DND-41 (cell line): ENCODE measurements around the gene MACO1.
"Not testable (repeated sequence)": the region's sequence is repeated elsewhere in the genome, so short reads cannot be mapped to it uniquely, and the experiment has no call there.

Source experiments
- CTCF ChIP-seq: IDR thresholded peaks from 2 replicates; pipeline ENCODE4 v1.5.1; 2012; ENCODE audit warnings: borderline replicate concordance, low read length, moderate library complexity, mild to moderate bottlenecking; ENCODE audit not compliant: poor library complexity, severe bottlenecking; ENCODE audit errors: extremely low read depth
- EZH2 ChIP-seq: IDR thresholded peaks from 3 replicates; pipeline ENCODE4 v1.6.1; 2012; ENCODE audit warnings: borderline replicate concordance, low read depth, mild to moderate bottlenecking, moderate library complexity, low read length, inconsistent platforms; ENCODE audit not compliant: severe bottlenecking

GRCh38 chr1:25414157-25414556 lies 16.5 kb upstream of the MACO1 start:
- TF ChIP-seq CTCF, EZH2: not testable (repeated sequence)
